ENCODE data around the gene ZHX3.

- TF ChIP-seq, protein P1, sequence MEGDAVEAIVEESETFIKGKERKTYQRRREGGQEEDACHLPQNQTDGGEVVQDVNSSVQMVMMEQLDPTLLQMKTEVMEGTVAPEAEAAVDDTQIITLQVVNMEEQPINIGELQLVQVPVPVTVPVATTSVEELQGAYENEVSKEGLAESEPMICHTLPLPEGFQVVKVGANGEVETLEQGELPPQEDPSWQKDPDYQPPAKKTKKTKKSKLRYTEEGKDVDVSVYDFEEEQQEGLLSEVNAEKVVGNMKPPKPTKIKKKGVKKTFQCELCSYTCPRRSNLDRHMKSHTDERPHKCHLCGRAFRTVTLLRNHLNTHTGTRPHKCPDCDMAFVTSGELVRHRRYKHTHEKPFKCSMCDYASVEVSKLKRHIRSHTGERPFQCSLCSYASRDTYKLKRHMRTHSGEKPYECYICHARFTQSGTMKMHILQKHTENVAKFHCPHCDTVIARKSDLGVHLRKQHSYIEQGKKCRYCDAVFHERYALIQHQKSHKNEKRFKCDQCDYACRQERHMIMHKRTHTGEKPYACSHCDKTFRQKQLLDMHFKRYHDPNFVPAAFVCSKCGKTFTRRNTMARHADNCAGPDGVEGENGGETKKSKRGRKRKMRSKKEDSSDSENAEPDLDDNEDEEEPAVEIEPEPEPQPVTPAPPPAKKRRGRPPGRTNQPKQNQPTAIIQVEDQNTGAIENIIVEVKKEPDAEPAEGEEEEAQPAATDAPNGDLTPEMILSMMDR (IDR thresholded peaks at IDR 0.05) = no peak
- no peak for TF ChIP-seq POLR2A (IDR thresholded peaks at IDR 0.05)
These were observed 40.1 kb upstream of the ZHX3 start for GRCh38 chr20:41357424-41358163.

Data from right lobe of liver (tissue), 4 donors.